ENCODE results near the gene NEK2.
A peak's percentile ranks its signal among the peaks of the same experiment; 100 is the strongest.
"Not testable (repeated sequence)": the region's sequence is repeated elsewhere in the genome, so short reads cannot be mapped to it uniquely, and the experiment has no call there.

NEK2 gene
- total RNA-seq, result 1.5 to 17.6 (median 5.7) reads per million in 17 experiments

DNA sequence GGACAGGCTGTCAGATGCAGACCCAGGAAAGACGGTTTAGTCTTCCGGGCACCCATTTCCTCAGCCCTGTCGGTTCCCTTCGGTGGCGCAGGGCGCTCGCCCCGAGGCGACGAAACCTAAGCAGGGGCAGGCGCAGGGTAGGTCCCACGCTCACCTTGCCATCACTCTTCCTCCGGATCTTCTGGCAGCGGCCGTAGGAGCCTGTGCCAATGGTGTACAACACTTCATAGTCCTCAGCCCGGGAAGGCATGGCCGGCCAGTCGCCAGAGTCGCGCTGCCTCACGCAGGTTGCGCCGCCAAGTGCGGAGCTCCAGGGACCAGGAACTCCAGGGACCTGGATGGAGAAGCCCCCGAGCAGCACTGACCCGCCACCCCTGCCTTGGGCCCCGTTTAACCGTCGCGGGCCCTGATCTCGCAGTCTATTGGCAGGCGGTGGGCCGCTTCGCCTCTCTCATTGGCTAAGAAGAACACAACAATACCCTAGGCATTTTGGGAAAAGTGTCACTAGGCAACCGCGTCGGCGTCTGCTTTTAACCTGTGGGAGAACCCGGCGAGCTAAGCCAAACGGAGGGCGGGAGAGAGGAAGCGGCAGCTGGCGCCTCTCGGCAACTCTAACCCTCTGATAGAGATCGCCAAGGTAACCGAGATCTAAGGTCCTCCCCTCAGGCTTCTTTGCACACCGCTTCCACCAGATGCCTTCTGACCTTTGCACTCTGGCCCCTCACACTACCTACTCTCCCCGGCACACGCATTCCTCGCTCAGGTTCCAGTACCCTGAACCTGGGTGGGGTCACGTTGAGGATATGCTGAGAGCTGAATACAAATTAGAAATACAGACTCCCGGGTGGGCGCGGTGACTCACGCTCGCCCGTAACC lies at the start of gene NEK2:
NEK2 (minus strand) TSS at position 392 of the 876 bp plus-strand sequence; CDS start at position 250, 142 bp downstream.
- DNase-seq, result peak; percentile 89 to 94 (median 93)

DNA sequence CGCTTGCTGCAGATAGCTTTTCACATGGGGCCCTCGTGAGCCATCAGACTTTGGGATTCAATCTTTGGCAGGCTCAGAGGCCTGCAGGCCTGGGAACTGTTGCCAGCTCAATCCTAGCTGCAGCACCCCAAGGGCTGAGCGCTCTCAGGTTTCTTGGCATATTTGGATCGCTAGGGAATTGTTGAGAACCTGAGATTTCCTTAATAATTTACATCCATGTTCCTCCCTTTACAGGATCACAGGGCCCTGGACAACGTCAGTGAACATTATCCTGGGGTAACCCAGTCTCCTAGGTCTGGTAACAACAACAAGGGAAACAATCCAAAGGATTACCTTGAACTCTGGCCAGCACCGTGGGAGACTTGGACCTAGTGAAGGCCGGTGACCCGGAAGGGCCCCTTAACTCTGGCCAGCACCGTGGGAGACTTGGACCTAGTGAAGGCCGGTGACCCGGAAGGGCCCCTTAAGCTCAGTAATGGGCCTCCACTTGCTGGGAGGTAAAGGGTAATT lies 49.3 kb upstream of the NEK2 start:
- no peak for DNase-seq

DNA sequence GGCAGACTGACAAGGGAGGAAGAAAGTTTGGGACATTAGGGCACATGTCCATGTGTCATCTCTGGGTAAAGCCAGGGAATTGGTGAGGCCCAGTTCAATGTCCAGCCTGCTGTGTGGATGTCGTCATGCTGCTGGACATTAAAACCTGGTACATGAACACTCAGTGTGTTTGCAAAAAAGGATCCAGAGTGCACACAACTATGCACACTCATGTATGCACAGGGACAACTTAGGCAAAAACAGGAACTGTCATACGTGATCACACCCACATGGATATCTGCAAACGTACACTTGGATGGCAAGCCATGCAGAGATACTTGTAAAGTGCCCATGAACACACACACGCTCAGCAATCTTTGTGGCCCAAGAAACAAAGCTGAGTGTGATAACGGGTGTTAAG lies 47.9 kb upstream of the NEK2 start:
- peak; percentile 7 to 46 (median 36) for DNase-seq

DNA sequence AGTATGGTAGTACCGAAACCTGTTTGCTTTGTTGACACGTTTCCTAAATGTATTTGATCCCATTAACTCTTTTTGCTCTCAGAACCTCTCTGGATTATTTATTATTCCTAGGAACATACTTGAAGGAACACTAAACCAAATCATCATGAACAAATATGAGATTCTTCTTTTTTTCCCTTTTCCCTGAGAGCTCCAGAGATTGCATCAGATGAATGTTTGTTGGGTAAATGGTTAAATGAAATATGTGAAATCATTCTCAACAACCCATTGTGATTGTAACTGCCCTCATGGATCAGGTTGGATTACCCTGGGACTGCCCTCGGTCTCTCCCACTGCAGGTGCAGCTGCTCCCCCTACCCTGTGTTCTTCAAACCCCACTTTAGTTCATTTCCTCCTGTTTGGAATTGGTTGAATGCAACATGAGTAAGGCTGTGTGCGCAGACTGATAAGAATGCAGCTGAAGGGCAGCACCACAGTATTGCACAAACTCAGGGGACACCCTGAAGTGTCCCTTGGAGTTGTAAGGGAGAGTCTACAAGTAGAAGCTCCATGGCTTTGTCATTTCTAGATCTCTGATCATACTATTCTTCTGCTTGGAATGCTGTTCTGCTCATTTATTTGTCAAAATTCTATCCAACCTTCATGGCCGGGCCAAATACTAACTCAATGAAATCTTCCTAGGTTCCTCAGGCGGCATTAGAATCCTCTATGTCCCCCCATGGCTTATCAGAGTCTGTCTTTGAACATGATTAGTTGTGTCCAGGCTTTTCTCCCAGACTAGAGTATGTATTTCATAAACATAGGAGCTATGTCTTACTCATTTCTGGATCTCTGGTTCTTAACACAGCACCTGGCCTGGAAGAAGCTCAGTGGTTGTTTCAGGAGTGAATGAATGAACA lies 47.1 kb upstream of the NEK2 start:
- no peak for DNase-seq

DNA sequence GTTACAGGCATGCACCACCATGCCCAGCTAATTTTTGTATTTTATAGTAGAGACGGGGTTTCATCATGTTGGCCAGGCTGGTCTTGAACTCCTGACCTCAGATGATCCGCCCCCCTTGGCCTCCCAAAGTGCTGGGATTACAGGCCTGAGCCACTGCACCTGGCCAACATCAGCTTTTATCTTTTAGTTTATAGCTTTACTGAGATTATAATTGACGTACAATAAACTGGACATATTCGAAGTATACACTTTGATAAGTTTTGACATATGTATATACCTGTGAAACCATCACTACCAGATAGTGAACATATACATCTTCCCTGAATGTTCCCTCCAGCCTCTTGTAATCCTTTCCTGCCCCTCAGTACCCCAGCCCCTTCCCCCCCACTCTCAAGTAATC lies 41.1 kb upstream of the NEK2 start:
- not testable (repeated sequence) for DNase-seq

DNA sequence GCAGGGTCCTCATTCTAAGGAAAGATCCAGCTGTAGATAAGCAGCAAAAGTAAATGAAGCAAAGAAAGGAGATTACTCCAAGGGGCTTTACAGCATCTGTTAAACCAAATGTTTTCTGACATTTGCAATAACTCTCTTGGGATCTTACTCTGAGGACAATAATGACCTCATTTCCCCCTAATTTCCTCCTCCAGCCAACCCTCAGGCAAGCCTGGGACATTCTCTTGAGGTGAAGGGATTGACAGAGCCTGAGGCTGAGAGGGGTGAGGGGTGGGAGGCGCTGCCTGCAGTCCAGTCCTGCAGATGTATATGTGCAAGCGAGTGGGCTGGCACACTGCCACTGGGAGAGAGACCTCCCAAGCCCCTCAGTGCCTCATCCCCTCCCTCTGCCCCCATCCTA lies 40.5 kb upstream of the NEK2 start:
- no peak for DNase-seq

DNA sequence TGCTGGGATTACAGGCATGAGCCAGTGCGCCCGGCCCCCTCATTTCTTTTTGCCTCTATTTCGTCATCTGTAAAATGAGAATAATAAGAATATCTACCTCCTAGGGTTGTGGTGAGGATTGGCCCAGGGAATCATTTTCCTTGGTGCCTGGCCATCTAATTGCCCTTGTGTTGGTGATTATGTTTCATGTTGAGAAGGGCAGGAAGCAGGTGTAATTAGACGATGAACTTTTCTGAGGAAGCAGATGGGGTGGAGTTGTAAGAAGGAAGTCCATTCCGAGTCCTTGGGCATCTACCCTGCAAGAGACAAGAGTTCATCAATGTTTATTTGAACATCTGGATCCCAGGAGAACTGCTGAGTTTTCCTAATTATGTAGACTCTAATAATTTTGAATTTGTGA lies 38.7 kb upstream of the NEK2 start:
- no peak for DNase-seq

DNA sequence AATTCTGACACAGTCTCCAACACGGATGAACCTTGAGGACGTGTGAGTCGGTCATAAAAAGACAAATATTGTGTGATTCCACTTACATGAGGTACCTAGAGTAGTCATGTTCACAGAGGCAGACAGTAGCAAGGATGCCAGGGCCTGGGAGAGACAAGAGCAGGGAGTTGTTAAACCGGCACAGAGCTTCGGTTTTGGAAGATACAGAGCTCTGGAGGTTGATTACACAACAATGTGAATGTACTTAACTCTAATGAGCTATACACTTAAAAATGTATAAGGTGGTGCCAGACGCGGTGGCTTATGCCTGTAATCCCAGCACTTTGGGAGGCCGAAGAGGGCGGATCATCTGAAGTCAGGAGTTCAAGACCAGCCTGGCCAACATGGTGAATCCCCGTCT lies 37.8 kb upstream of the NEK2 start:
- DNase-seq, result no peak

DNA sequence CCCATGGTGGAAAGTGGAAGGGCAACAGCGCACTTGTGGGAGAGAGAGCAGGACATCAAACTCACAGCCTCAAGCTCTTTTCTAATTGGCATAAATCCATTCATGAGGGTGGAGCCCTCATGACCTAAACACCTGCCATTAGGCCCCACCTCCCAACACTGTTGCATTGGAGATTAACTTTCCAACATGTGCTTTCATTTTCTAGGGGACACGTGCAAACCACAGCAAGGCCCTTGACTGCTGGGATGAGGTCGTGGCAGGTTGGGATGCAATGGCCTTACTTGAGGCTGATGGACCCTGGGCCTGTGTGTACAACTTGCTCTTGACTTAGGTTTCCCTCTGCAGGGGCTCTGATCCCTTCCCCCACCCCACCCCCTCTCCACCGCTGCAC lies 35.9 kb upstream of the NEK2 start:
- DNase-seq, result no peak

DNA sequence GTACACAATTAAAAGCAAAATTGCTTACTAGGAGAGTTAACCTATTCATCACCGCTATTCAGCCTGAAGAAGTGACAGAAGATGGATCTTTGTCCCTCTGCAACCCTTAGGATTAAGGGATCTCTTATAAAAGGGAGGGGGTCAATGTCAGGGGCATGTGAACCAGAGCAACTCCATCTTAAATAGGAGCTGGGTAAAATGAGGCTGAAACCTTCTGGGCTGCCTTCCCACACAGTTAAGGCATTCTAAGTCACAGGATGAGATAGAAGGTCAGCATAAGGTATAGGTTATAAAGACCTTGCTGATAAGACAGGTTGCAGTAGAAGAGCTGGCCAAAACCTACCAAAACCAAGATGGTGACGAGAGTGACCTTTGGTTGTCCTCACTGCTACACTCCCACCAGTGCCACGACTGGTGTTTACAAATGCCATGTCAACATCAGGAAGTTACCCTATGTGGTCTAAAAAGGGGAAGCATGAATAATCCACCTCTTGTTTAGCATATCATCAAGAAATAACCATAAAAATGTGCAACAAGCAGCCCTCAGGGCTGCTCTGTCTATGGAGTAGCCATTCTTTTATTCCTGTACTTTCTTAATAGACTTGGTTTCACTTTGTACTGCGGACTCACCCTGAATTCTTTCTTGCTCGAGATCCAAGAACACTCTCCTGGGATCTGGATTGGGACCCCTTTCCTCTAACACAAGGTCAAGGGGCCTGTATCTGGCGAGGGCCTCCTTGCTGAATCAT lies 35.3 kb upstream of the NEK2 start:
- peak; percentile 48 to 86 (median 69) for DNase-seq

DNA sequence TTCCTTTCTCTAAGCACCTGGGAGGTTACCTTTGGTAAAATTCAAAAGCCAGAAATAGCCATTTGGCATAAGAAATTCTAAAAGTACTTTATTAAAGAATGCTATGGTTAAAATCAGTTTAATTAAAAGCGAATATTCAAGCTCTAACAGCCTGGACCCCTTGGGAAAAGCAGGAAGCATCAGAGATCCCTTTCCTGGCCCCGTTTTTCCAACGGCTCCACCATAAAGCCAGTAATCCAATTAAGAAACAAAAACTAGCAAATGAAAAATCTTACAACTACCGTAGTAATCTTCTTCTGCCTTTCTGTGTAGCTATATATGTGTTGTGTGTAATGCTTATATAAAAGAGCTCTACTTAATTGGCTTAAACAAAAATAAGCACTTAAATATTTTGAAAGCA lies 33.5 kb upstream of the NEK2 start:
- no peak for DNase-seq

DNA sequence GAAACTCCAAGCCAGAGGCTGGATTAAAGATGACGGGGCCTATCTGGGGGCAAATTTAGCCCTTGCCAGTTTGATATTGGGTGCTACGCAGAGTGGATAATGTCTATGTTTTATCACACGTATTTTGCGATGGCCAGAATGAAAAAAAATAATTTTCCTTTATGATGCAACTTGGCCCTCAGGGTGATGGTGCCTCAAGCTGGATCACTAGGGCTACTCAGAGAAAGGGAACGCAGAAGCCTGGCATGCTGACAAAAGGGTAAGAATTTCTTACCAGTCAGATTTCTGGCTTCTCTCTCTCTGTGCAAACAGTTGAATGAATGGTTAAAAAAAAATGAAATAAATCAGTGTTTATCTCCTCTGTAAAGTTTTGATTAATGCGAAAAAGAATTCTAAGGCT lies 32.6 kb upstream of the NEK2 start:
- DNase-seq, result no peak

DNA sequence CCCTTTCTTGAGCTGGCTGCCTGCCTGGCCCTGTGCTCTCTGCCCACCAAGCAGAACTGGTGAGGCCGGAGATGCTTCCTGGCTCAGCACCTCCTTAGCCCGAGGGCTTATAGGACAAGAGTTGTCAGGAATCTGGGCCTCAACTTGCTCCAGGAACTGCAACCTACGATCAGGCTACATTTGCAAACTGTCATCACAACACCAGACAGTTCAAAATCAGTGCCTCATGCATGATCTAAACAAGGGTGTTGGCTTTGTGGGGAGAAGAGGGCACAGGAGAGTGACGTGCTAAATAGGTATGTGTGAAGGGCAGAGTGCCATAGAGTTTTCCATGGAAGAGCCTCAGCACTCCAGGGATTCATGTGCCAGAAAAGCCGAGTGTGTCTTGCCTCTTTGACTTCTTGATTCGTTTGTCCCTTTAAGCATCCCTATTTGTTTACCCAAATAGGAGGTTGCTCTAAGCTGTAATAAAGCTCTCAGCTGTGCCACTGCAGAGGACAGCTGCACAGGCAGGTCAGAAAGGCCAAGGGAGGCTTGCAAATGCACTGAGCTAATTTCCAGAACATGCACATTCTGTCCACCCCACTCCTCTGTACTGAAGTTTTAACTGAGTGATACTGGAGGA lies 30.2 kb upstream of the NEK2 start:
- DNase-seq, result no peak

DNA sequence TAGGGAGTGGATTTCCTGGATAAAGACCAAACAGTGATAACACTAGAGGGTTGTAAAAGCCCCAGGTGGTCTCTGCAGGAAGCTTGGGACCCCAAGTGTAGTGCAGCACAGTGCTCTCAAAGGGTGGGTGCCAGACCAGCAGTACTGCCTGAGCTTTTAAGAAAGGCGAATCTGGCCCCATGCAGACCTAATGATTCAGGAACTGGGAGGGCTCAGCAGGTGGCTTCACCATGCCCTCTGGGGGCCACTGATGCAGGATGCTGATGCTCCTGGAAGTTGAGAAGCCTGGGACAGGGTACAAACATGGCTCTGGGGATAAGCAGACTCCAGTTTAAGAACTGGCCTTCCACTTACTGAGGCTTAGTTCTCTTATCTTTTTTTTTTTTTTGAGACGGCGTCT lies 29.1 kb upstream of the NEK2 start:
- no peak for DNase-seq

DNA sequence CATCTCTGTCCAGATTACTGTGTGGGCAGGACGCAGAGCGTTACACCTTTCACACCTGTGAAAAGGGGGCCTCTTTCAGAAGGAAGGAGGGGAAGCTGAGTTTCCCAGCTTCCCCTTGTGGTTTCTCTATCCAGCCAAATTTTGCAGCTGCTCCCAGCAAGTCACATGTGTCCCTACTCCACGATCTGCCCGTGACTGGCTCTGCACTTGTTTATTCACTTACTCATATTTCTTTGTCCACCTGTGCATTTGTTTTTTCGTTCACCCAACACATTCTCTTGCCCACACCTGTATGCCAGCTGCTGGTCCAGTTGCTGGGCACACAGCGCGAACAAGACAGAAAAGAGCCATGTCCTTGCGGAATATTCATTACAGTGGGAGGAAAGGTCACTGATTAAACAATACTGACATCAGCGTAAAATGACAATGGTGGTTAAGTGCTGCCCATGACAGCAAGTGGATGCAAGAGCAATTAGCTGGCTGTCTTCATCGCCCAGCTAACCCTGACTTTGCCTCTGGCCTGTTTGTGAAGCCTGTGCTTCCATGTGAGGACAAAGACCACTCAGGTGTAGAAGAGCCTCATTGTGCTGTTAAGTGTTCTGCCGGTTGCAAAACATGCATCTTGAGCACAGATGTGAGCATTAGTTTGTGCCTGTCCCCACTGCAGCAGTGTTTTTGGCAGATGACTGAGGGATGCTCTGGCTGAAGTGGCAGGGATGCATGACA lies 28.6 kb upstream of the NEK2 start:
- DNase-seq, result no peak

DNA sequence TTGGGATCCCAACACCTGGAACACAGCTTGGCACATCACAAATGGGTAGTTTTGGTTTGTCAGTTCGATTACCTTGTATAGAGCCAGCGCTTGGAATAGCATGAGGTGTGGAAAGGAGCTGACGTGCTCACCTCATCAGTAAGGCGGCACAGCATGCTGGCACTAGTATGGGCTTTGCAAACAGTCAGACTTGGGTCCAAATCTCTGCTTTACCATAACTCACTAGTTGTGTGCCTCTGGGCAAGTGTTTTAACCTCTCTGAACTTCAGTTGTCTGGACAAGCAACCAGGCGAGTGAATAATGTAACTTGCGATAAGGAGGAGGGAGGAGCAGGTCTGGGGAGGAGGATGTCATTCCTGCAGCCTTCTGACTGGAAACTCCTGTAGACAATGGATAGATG lies 26.3 kb upstream of the NEK2 start:
- DNase-seq, result no peak

DNA sequence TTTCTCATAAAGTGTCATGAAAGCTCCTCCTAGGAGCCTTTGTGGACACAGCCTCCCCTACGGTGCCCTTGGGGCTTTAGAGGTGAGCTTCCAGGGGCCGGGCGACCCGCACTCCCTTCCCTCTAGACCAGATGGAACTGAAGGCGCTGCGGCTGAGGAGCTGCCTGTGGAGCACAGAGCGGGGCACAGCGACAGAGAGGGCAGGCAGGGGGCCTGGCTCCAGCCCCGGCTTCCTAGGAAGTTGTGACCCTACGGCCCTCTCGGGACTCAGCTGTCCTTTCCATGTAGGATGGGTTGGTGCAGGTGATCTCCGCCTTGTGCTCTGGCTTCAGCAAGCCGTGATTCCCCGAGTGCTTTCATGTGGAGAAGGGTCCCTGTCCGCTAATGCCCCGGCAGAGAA lies 23.6 kb upstream of the NEK2 start:
- DNase-seq, result no peak

DNA sequence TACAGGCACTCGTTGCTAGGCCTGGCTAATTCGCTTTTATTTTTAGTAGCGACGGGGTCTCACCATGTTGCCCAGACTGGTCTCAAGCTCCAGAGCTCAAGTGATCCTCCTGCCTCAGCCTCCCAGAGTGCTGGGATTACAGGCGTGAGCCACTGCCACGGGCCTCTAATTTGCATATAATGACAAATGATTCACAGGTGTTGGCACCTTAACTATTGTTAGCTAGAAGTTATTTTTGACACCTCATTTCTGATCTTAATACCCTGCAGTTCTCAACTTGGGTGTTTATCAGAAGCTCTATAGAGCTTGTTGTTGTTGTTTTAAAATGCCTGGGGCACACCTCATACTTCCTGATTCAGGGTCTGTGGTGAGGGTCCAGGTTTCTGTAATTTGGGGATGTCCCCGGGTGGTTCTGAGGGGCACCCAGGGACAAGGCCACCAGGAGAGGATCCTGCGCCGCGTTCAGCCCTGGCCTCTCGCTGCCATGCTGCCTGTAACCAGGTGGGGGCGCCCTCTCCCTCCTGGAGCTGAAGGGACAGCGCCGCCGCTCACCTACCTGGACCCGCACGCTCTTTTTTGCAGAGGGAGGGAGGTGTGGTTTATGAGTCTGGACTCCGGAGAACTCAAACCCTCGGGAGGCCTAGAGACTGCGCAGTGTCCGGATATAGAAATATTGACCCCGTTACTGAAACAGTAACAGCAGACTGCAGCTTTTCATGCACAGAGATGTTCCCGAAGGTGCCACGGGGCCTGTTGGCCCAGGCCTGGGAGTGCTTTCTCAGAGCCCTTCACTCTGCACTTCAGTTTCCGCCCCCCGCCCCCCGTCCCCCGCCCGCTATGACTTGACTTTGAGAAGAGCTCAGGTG lies 23.0 kb upstream of the NEK2 start:
- DNase-seq, result peak; percentile 68 to 83 (median 78)

DNA sequence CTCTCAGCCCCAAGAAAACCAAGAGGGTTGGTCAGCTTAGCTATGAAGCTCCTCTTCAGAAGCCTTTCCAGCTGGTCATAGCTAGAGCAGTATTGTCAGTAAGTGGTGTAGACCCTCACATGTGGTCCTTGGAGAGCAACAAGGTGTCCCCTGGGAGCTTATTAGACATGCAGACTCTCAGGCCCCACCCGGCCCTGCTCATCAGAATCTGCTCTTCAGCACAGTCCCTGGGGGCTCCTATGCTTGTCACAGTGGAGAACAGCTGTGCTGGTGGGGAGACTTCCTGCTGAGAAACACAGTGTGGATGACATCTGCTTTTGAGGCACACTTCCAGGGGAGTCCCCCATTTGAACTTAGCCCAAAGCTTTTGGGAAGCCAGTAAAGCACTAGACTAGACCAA lies 21.9 kb upstream of the NEK2 start:
- DNase-seq, result peak in 3 of 4 experiments; percentile 14 to 25 (median 17)

DNA sequence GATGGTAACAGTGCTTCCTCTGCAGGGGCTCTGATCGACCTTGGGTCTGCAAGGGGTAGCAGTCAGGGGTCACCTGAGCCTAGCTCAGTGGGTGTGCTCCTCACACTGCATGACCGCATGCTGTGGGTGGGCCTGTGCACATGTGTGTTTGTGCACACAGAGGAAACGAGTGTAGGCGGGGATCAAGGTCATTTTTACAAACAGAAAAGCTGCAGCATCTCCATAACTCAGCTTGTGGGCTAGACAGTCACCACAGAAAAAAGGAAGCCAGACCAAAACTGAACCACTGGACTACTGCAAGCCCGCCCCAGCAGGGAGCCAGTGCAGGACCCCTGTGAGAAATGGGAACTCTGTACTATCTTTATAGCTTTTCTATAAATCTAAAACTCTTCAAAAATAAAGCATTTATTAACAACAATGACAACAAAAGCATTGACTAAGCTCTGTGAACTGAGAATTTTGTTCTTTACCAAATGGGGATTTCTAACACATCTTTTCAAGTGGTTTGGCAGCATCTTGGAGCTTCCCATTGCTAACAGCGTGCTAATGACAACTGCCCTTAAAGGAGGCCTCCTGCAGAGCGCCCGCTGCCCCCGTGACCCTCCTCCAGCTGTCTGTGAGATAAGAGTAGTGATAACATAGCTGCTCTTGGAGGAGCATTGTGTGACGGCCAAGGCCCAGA lies 19.9 kb upstream of the NEK2 start:
- peak; percentile 80 to 93 (median 89) for DNase-seq

Data from suppressor macrophage (primary cell).